Liver (tissue), 3 donors: Measurements from ENCODE around the gene SERPING1.

Source experiments
- ATF3 ChIP-seq: IDR thresholded peaks from 2 replicates; pipeline ENCODE4 v1.6.1; 2016; ENCODE audit warnings: antibody characterized with exemption
- CTCF ChIP-seq: fragments of 150-350 bp; IDR thresholded peaks from 2 replicates; pipeline ENCODE4 v1.5.1; 2017; ENCODE audit warnings: improper control_type of control experiment, low read depth, low read length; ENCODE audit not compliant: missing input control
- GABPA ChIP-seq, 2 donors: IDR thresholded peaks in 1 of 2; conservative IDR thresholded peaks in 1 of 2; 2 replicates each; pipeline ENCODE4 v1.6.1; 2016; ENCODE audit warnings: antibody characterized with exemption in 2 of 2, mild to moderate bottlenecking in 1 of 2, moderate library complexity in 1 of 2
- RAD21 ChIP-seq, 2 donors: IDR thresholded peaks; 2 replicates each; pipeline ENCODE4 v1.6.1; 2016; ENCODE audit warnings: antibody characterized with exemption in 2 of 2, mild to moderate bottlenecking in 2 of 2
- REST ChIP-seq: IDR thresholded peaks from 2 replicates; pipeline ENCODE4 v1.6.1; 2016; ENCODE audit warnings: antibody characterized with exemption, mild to moderate bottlenecking
- RXRA ChIP-seq, 2 donors: IDR thresholded peaks; 2 replicates each; pipeline ENCODE4 v1.6.1; 2017 to 2018; ENCODE audit warnings: antibody characterized with exemption in 2 of 2, mild to moderate bottlenecking in 1 of 2
- SP1 ChIP-seq: IDR thresholded peaks from 2 replicates; pipeline ENCODE4 v1.6.1; 2018; ENCODE audit warnings: antibody characterized with exemption, mild to moderate bottlenecking
- TAF1 ChIP-seq: conservative IDR thresholded peaks from 2 replicates; pipeline ENCODE4 v1.6.1; 2016; ENCODE audit warnings: antibody characterized with exemption, mild to moderate bottlenecking
- YY1 ChIP-seq: IDR thresholded peaks from 2 replicates; pipeline ENCODE4 v1.6.1; 2016; ENCODE audit warnings: antibody characterized with exemption, mild to moderate bottlenecking
- TF ChIP-seq, protein P1 (sequence below): IDR thresholded peaks from 2 replicates; pipeline ENCODE4 v1.6.1; 2016; ENCODE audit warnings: antibody characterized with exemption
- donor health status: healthy.
- donor health status: healthy.

- no peak for TF ChIP-seq CTCF
- no peak for TF ChIP-seq TAF1
- no peak for TF ChIP-seq RXRA (IDR thresholded peaks at IDR 0.05)
- TF ChIP-seq SP1: no peak
- TF ChIP-seq, protein P1, sequence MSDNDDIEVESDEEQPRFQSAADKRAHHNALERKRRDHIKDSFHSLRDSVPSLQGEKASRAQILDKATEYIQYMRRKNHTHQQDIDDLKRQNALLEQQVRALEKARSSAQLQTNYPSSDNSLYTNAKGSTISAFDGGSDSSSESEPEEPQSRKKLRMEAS: no peak
- TF ChIP-seq ATF3: no peak
- no peak for TF ChIP-seq GABPA (IDR thresholded peaks at IDR 0.05 in 1 of 2, conservative IDR thresholded peaks at IDR 0.05 in 1 of 2)
- TF ChIP-seq RAD21 (IDR thresholded peaks at IDR 0.05): no peak
- TF ChIP-seq YY1: no peak
- TF ChIP-seq REST: no peak
These were observed 25.9 kb upstream of the SERPING1 start for GRCh38 chr11:57571606-57572005.
